HepG2 (cell line): ENCODE measurements around the gene NOB1. TPM values are rescaled to one million over a fixed set of nuclear protein-coding genes. Genes with fewer than 3 reads are reported as not detected.

Source experiments
- HNRNPUL1 ChIP-seq: fragments of 200-400 bp; formaldehyde crosslinking; IDR thresholded peaks from 2 replicates; pipeline ENCODE4 v1.6.1; 2017; ENCODE audit warnings: low read depth, mild to moderate bottlenecking, low read length, moderate library complexity
- NFYC ChIP-seq: IDR thresholded peaks from 2 replicates; pipeline ENCODE4 v1.6.1; 2016; ENCODE audit warnings: missing genetic modification reagents, missing compliant biosample characterization
- TFDP1 ChIP-seq: IDR thresholded peaks from 2 replicates; pipeline ENCODE4 v1.6.1; 2016; ENCODE audit warnings: missing compliant biosample characterization, missing genetic modification reagents, borderline replicate concordance
- ZEB1 ChIP-seq: IDR thresholded peaks from 2 replicates; pipeline ENCODE4 v1.6.1; 2012; ENCODE audit warnings: mild to moderate bottlenecking, low read depth, inconsistent platforms; ENCODE audit not compliant: insufficient replicate concordance
- ZNF329 ChIP-seq: sonication (generic); formaldehyde crosslinking; IDR thresholded peaks from 2 replicates; pipeline ENCODE4 v1.9.0; 2021; ENCODE audit warnings: low read depth, mild to moderate bottlenecking, missing genetic modification reagents
- ZNF383 ChIP-seq: sonication (generic); formaldehyde crosslinking; IDR thresholded peaks from 2 replicates; pipeline ENCODE4 v1.4.0; 2020; ENCODE audit warnings: missing genetic modification reagents, mild to moderate bottlenecking, borderline replicate concordance
- ZNF614 ChIP-seq: IDR thresholded peaks from 2 replicates; pipeline ENCODE4 v1.6.1; 2018; ENCODE audit warnings: missing biosample characterization, missing genetic modification reagents, inconsistent platforms, borderline replicate concordance
- ZSCAN5A ChIP-seq: sonication (generic); formaldehyde crosslinking; IDR thresholded peaks from 2 replicates; pipeline ENCODE4 v1.8.0; 2022; ENCODE audit warnings: mild to moderate bottlenecking, missing genetic modification reagents, borderline replicate concordance
- polyA plus RNA-seq, 8 experiments: library from polyadenylated mRNA; depleted of rRNA in 3 of 8; stranded (reverse) in 7 of 8; unstranded in 1 of 8; fragments of >200 nt; fragmentation: Illumina TruSeq in 4 of 8; extraction: Trizol in 4 of 8; gene quantifications; 2 replicates each; pipeline versions ENCODE4 v1.2.1 to v1.2.3, GENCODE V29; 2011 to 2016; ENCODE audit warnings: low read depth in 4 of 8, missing spikeins in 1 of 8, mixed read lengths in 1 of 8; ENCODE audit not compliant: insufficient read depth in 1 of 8
- total RNA-seq, 5 experiments: library from RNA; depleted of rRNA; stranded (reverse); fragments of >200 nt; fragmentation: Illumina TruSeq; extraction: Trizol; gene quantifications; 2 replicates each; pipeline ENCODE4 v1.2.3, GENCODE V29; 2016; ENCODE audit warnings: low read depth in 1 of 5
- TF ChIP-seq, protein P1 (sequence below), 2 experiments: IDR thresholded peaks; 2 replicates each; pipeline ENCODE4 v1.6.1; 2011 to 2012; ENCODE audit warnings: low read length in 2 of 2, borderline replicate concordance in 1 of 2, low read depth in 1 of 2, mild to moderate bottlenecking in 1 of 2, moderate library complexity in 1 of 2
- TF ChIP-seq, protein P2 (sequence below): sonication (generic); formaldehyde crosslinking; IDR thresholded peaks from 2 replicates; pipeline ENCODE4 v1.8.0; 2022; ENCODE audit warnings: mild to moderate bottlenecking, missing genetic modification reagents

Gene NOB1
- total and polyA plus RNA-seq, 2 of the 13 experiments (the other 11 are each of a cell fraction or from before 2014, with no cell fraction given), result 47.1 to 162 TPM

- TF ChIP-seq, protein P1, sequence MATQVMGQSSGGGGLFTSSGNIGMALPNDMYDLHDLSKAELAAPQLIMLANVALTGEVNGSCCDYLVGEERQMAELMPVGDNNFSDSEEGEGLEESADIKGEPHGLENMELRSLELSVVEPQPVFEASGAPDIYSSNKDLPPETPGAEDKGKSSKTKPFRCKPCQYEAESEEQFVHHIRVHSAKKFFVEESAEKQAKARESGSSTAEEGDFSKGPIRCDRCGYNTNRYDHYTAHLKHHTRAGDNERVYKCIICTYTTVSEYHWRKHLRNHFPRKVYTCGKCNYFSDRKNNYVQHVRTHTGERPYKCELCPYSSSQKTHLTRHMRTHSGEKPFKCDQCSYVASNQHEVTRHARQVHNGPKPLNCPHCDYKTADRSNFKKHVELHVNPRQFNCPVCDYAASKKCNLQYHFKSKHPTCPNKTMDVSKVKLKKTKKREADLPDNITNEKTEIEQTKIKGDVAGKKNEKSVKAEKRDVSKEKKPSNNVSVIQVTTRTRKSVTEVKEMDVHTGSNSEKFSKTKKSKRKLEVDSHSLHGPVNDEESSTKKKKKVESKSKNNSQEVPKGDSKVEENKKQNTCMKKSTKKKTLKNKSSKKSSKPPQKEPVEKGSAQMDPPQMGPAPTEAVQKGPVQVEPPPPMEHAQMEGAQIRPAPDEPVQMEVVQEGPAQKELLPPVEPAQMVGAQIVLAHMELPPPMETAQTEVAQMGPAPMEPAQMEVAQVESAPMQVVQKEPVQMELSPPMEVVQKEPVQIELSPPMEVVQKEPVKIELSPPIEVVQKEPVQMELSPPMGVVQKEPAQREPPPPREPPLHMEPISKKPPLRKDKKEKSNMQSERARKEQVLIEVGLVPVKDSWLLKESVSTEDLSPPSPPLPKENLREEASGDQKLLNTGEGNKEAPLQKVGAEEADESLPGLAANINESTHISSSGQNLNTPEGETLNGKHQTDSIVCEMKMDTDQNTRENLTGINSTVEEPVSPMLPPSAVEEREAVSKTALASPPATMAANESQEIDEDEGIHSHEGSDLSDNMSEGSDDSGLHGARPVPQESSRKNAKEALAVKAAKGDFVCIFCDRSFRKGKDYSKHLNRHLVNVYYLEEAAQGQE (IDR thresholded peaks at IDR 0.05; ENCODE audit: borderline replicate concordance in 1 of 2, low read depth in 1 of 2, low read length in 2 of 2), result peak in 1 of 2 experiments; percentile 38; a peak in 1 of 4 replicates
- TF ChIP-seq, protein P2, sequence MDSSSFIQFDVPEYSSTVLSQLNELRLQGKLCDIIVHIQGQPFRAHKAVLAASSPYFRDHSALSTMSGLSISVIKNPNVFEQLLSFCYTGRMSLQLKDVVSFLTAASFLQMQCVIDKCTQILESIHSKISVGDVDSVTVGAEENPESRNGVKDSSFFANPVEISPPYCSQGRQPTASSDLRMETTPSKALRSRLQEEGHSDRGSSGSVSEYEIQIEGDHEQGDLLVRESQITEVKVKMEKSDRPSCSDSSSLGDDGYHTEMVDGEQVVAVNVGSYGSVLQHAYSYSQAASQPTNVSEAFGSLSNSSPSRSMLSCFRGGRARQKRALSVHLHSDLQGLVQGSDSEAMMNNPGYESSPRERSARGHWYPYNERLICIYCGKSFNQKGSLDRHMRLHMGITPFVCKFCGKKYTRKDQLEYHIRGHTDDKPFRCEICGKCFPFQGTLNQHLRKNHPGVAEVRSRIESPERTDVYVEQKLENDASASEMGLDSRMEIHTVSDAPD, result no peak
- no peak for TF ChIP-seq HNRNPUL1
- TF ChIP-seq ZNF329 (CRISPR knock-in tag), result 0 out of 2 replicates have a peak, but pooled peaks have one; percentile 33
- 0 out of 2 replicates have a peak, but pooled peaks have one; percentile 24 for TF ChIP-seq ZNF614 (CRISPR knock-in tag)
- TF ChIP-seq ZSCAN5A (CRISPR knock-in tag), result peak; percentile 65
- no peak for TF ChIP-seq TFDP1
- TF ChIP-seq ZEB1, result peak; percentile 99
- no peak; the same call in none of the 2 replicates for TF ChIP-seq NFYC (CRISPR knock-in tag)
- no peak for TF ChIP-seq ZNF383
- TF ChIP-seq, all 625 proteins: peak for 260
Observed at GRCh38 chr16:69761983-69762813, 7.5 kb upstream of the NOB1 start, which contains the start of gene WWP2 (continued).
